GM13977 (cell line): ENCODE measurements around the gene POLR2C.
A peak's percentile ranks its signal among the peaks of the same experiment; 100 is the strongest.

ENCODE experiments used
- DNase-seq: peaks from one replicate; pipeline ENCODE4 v3.0.0; 2012; ENCODE audit warnings: low spot score
- CTCF ChIP-seq: IDR thresholded peaks from 2 replicates; pipeline ENCODE4 v1.5.1; 2012; ENCODE audit warnings: mild to moderate bottlenecking, control low read depth; ENCODE audit not compliant: insufficient read depth; ENCODE audit errors: extremely low read depth, missing control alignments
- in situ Hi-C: fragments of 300-500 bp; cut with MboI; formaldehyde crosslinking; loops from one replicate; pipeline ENCODE4 v1.12.0; 2022; ENCODE audit warnings: low sequenced_read_pairs, low pct_unique_long_range_greater_than_20kb, mixed read lengths, inconsistent platforms; ENCODE audit not compliant: unreplicated experiment

The POLR2C gene

GRCh38 chr16:57473906-57474305 is 11.4 kb downstream of the POLR2C start:
- TF ChIP-seq CTCF, result no peak
- DNase-seq, result no peak
- in situ Hi-C loops, result no loop called here

- no peak for DNase-seq
- in situ Hi-C loops, result no loop called here
- no peak for TF ChIP-seq CTCF
Measured at GRCh38 chr16:57474671-57475661, 12.5 kb downstream of the POLR2C start.

- DNase-seq, result peak; percentile 88
- in situ Hi-C loops, result no loop called here
- TF ChIP-seq CTCF, result peak; percentile 70
Measured at GRCh38 chr16:57475711-57476339, 13.3 kb downstream of the POLR2C start.

- no peak for TF ChIP-seq CTCF
Measured at GRCh38 chr16:57476546-57477410, 14.3 kb downstream of the POLR2C start.

GRCh38 chr16:57477531-57478202 is 15.2 kb downstream of the POLR2C start:
- in situ Hi-C loops, result no loop called here
- TF ChIP-seq CTCF, result no peak

More at GRCh38 chr16:57476546-57477410, 14.3 kb downstream of the POLR2C start:
- DNase-seq, result no peak
- in situ Hi-C loops, result no loop called here

More at GRCh38 chr16:57477531-57478202, 15.2 kb downstream of the POLR2C start:
- DNase-seq, result no peak
